Tibial nerve (tissue), 3 donors: ENCODE measurements around the gene NOVA2.

Source experiments
- CTCF ChIP-seq, 5 experiments: fragments of 200-600 bp in 3 of 5; fragments of 450-650 bp in 2 of 5; sonication (generic) in 3 of 5; IDR thresholded peaks; one replicate each; pipeline ENCODE4 v1.5.1; 2016 to 2019; ENCODE audit warnings: antibody characterized with exemption in 5 of 5, mild to moderate bottlenecking in 3 of 5, moderate library complexity in 2 of 5
- POLR2A ChIP-seq, 2 donors: fragments of 450-650 bp; IDR thresholded peaks; one replicate each; pipeline ENCODE4 v1.6.1; 2017; ENCODE audit warnings: antibody characterized with exemption in 2 of 2, mild to moderate bottlenecking in 2 of 2, moderate library complexity in 2 of 2

- TF ChIP-seq CTCF (IDR thresholded peaks at IDR 0.05), result no peak
- no peak for TF ChIP-seq POLR2A (IDR thresholded peaks at IDR 0.05)
These were observed 2.3 kb downstream of the NOVA2 start for GRCh38 chr19:45971260-45971902.
